Esophagus muscularis mucosa (tissue), 4 donors: ENCODE measurements around the gene TAF1C. TPM values are rescaled to one million over a fixed set of nuclear protein-coding genes. Genes with fewer than 3 reads are reported as not detected.

Source experiments
- DNase-seq: peaks from one replicate; pipeline ENCODE4 v3.0.0-alpha.2; 2017; ENCODE audit errors: extremely low spot score
- H3K27ac ChIP-seq, 4 donors: fragments of 200-600 bp; sonication (generic); replicated peaks in 1 of 4; 1 replicate in 3 of 4; 2 replicates in 1 of 4; pipeline ENCODE4 v1.5.1; 2016 to 2019; ENCODE audit warnings: mild to moderate bottlenecking in 1 of 4
- H3K27me3 ChIP-seq, 4 donors: fragments of 200-600 bp; sonication (generic); one replicate each; pipeline versions ENCODE4 v1.5.1 to v1.6.0; 2016 to 2019
- H3K36me3 ChIP-seq, 4 donors: fragments of 200-600 bp; sonication (generic); one replicate each; pipeline ENCODE4 v1.5.1; 2016 to 2019
- H3K4me1 ChIP-seq, 4 donors: fragments of 200-600 bp; sonication (generic); one replicate each; pipeline ENCODE4 v1.5.1; 2016 to 2019
- H3K4me3 ChIP-seq, 4 donors: fragments of 200-600 bp; sonication (generic); 1 replicate in 2 of 4; 2 replicates in 2 of 4; pipeline ENCODE4 v1.5.1; 2016 to 2019; ENCODE audit warnings: mild to moderate bottlenecking in 4 of 4, moderate library complexity in 1 of 4
- H3K9me3 ChIP-seq, 4 donors: fragments of 200-600 bp; sonication (generic); 1 replicate in 3 of 4; 2 replicates in 1 of 4; pipeline ENCODE4 v1.5.1; 2016 to 2019
- CTCF ChIP-seq, 3 experiments: fragments of 200-600 bp in 2 of 3; fragments of 450-650 bp in 1 of 3; sonication (generic) in 2 of 3; IDR thresholded peaks; one replicate each; pipeline ENCODE4 v1.5.1; 2017 to 2019; ENCODE audit warnings: antibody characterized with exemption in 3 of 3, mild to moderate bottlenecking in 2 of 3, moderate library complexity in 1 of 3
- EP300 ChIP-seq: sonication (generic); formaldehyde crosslinking; IDR thresholded peaks from one replicate; pipeline ENCODE4 v1.6.1; 2017; ENCODE audit warnings: antibody characterized with exemption
- POLR2A ChIP-seq: fragments of 450-650 bp; IDR thresholded peaks from one replicate; pipeline ENCODE4 v1.6.1; 2017; ENCODE audit warnings: antibody characterized with exemption, moderate library complexity, mild to moderate bottlenecking, low read depth
- POLR2AphosphoS5 ChIP-seq, 2 donors: sonication (generic); formaldehyde crosslinking; IDR thresholded peaks; one replicate each; pipeline ENCODE4 v1.6.1; 2017; ENCODE audit warnings: antibody characterized with exemption in 2 of 2
- WGBS: methylation state at CpG from one replicate; pipeline ENCODE4 v1.1.5; 2018; 5-methylcytosine and 5-hydroxymethylcytosine counted together
- intact Hi-C: fragments of 100-400 bp; cut with DNase I; formaldehyde crosslinking; loops from one replicate; pipeline ENCODE4 v1.15.1; 2023
- total RNA-seq, 4 donors: library from RNA; depleted of rRNA; stranded (reverse); fragments of >200 nt; gene quantifications; one replicate each; pipeline versions ENCODE4 v1.1.0 to v1.2.1, GENCODE V29; 2016

Gene TAF1C
- total RNA-seq, 4 donors from 2014 or later: 15.6 to 39.6 (median 21.8) TPM

GRCh38 chr16:84232969-84233368 is 46.1 kb upstream of the TAF1C start:
- TF ChIP-seq POLR2A (no peak), CTCF (IDR thresholded peaks at IDR 0.05) (no peak), POLR2AphosphoS5 (IDR thresholded peaks at IDR 0.05) (no peak), EP300 (no peak)
- intact Hi-C loops: no loop called here
- Histone ChIP-seq H3K9me3 (no peaks in the 10 kb centered on the region), H3K4me1 (peaks cover 6 to 23% (median 13%) of the 10 kb centered on the region in 4 donors), H3K27me3 (peaks cover 0 to 4% (median 0%) of the 10 kb centered on the region in 4 donors), H3K27ac (no peak overlapping the region), H3K4me3 (no peak overlapping the region), H3K36me3 (no peaks in the 10 kb centered on the region)
- no peak for DNase-seq
- 97% methylated on average over 5 of the region's 5 CpGs for WGBS

- H3K4me1 ChIP-seq: peaks cover 10 to 26% (median 20%) of the 10 kb centered on the region in 4 donors
- TF ChIP-seq CTCF (IDR thresholded peaks at IDR 0.05) (no peak), EP300 (no peak), POLR2AphosphoS5 (IDR thresholded peaks at IDR 0.05) (no peak), POLR2A (no peak)
These were observed 45.2 kb upstream of the TAF1C start for GRCh38 chr16:84232060-84232459.

GRCh38 chr16:84229471-84229870 is 42.6 kb upstream of the TAF1C start:
- TF ChIP-seq CTCF (IDR thresholded peaks at IDR 0.05): no peak
- no peak for TF ChIP-seq EP300
- TF ChIP-seq POLR2A: no peak
- TF ChIP-seq POLR2AphosphoS5 (IDR thresholded peaks at IDR 0.05): no peak
- H3K4me3 ChIP-seq: no peak overlapping the region
- intact Hi-C loops: no loop called here
- peaks cover 0 to 3% (median 0%) of the 10 kb centered on the region in 4 donors for H3K27me3 ChIP-seq
- no peaks in the 10 kb centered on the region for H3K36me3 ChIP-seq
- no peaks in the 10 kb centered on the region for H3K9me3 ChIP-seq
- WGBS: 85% methylated on average over 11 of the region's 11 CpGs
- peaks cover 10 to 19% (median 16%) of the 10 kb centered on the region in 4 donors for H3K4me1 ChIP-seq
- DNase-seq: no peak
- no peak overlapping the region for H3K27ac ChIP-seq

More at GRCh38 chr16:84232060-84232459, 45.2 kb upstream of the TAF1C start:
- H3K27ac ChIP-seq: no peak overlapping the region
- 92% methylated on average over 5 of the region's 5 CpGs for WGBS
- H3K9me3 ChIP-seq: no peaks in the 10 kb centered on the region
- no peaks in the 10 kb centered on the region for H3K36me3 ChIP-seq
- no peak overlapping the region for H3K4me3 ChIP-seq
- intact Hi-C loops: no loop called here
- DNase-seq: no peak
- peaks cover 0 to 4% (median 0%) of the 10 kb centered on the region in 4 donors for H3K27me3 ChIP-seq

- peaks cover 0 to 4% (median 0%) of the 10 kb centered on the region in 4 donors for H3K27me3 ChIP-seq
- DNase-seq: peak; percentile 95
- intact Hi-C loops: no loop called here
- no peak for TF ChIP-seq POLR2A
- TF ChIP-seq EP300: no peak
- no peak for TF ChIP-seq CTCF (IDR thresholded peaks at IDR 0.05)
- TF ChIP-seq POLR2AphosphoS5 (IDR thresholded peaks at IDR 0.05): no peak
- H3K9me3 ChIP-seq: no peaks in the 10 kb centered on the region
- H3K4me3 ChIP-seq: peak overlapping the region in 3 of 4 donors; percentile 6 to 27 (median 14)
- H3K36me3 ChIP-seq: no peaks in the 10 kb centered on the region
- H3K27ac ChIP-seq: peak overlapping the region in 3 of 4 donors; percentile 27 to 39 (median 32)
- peaks cover 10 to 16% (median 13%) of the 10 kb centered on the region in 4 donors for H3K4me1 ChIP-seq
- 39% methylated on average over 14 of the region's 18 CpGs for WGBS
These were observed 41.5 kb upstream of the TAF1C start for GRCh38 chr16:84228256-84228838.
